MM.1S (cell line): Measurements from ENCODE around the gene RNF224.

ENCODE experiments used
- DNase-seq: peaks from one replicate; pipeline ENCODE4 v3.0.0-alpha.2; 2015
- H2AFZ ChIP-seq: fragments of 300-600 bp; sonication (generic); 2 replicates; pipeline ENCODE4 v1.6.0; 2016; ENCODE audit warnings: antibody characterized with exemption, low read length
- H3F3A ChIP-seq: fragments of 300-600 bp; sonication (generic); 2 replicates; pipeline ENCODE4 v1.6.1; 2016; ENCODE audit warnings: mild to moderate bottlenecking, antibody characterized with exemption, low read length, moderate library complexity, mixed read lengths; ENCODE audit not compliant: insufficient read depth
- H3K27ac ChIP-seq: fragments of 300-600 bp; sonication (generic); 2 replicates; pipeline ENCODE4 v1.5.1; 2016; ENCODE audit warnings: mild to moderate bottlenecking, low read length
- H3K27me3 ChIP-seq: fragments of 300-600 bp; sonication (generic); replicated peaks from 2 replicates; pipeline ENCODE4 v1.6.0; 2016; ENCODE audit warnings: low read length; ENCODE audit not compliant: insufficient read depth
- H3K36me3 ChIP-seq: fragments of 300-600 bp; sonication (generic); replicated peaks from 2 replicates; pipeline ENCODE4 v1.6.1; 2016; ENCODE audit warnings: mild to moderate bottlenecking, low read length, mixed read lengths; ENCODE audit not compliant: insufficient read depth
- H3K4me1 ChIP-seq: fragments of 300-600 bp; sonication (generic); 2 replicates; pipeline ENCODE4 v1.6.1; 2016; ENCODE audit warnings: low read length, mixed read lengths
- H3K4me2 ChIP-seq: fragments of 300-600 bp; sonication (generic); 2 replicates; pipeline ENCODE4 v1.6.0; 2016; ENCODE audit warnings: low read depth, low read length
- H3K4me3 ChIP-seq: fragments of 300-600 bp; sonication (generic); 2 replicates; pipeline ENCODE4 v1.5.1; 2016; ENCODE audit warnings: low read length, mixed read lengths
- H3K79me2 ChIP-seq: fragments of 300-600 bp; sonication (generic); 2 replicates; pipeline ENCODE4 v1.6.1; 2016; ENCODE audit warnings: mixed run types, low read length, mixed read lengths
- H3K9ac ChIP-seq: fragments of 300-600 bp; sonication (generic); 2 replicates; pipeline ENCODE4 v1.6.1; 2016; ENCODE audit warnings: low read length, mixed read lengths
- H3K9me2 ChIP-seq: fragments of 300-600 bp; sonication (generic); replicated peaks from 2 replicates; pipeline ENCODE4 v1.6.1; 2016; ENCODE audit warnings: mild to moderate bottlenecking, low read length, mixed read lengths; ENCODE audit not compliant: insufficient read depth
- H3K9me3 ChIP-seq: fragments of 300-600 bp; sonication (generic); replicated peaks from 2 replicates; pipeline ENCODE4 v1.6.1; 2016; ENCODE audit warnings: mild to moderate bottlenecking, low read length, mixed read lengths; ENCODE audit not compliant: insufficient read depth
- H4K20me1 ChIP-seq: fragments of 300-600 bp; sonication (generic); 2 replicates; pipeline ENCODE4 v1.6.1; 2016; ENCODE audit warnings: mild to moderate bottlenecking, low read length, moderate library complexity, mixed read lengths; ENCODE audit not compliant: insufficient read depth
- EZH2 ChIP-seq: fragments of 300-600 bp; sonication (generic); optimal IDR thresholded peaks from 2 replicates; pipeline ENCODE3; 2017; ENCODE audit warnings: low read depth, mild to moderate bottlenecking, antibody characterized with exemption, low read length, mixed read lengths
- EZH2phosphoT487 ChIP-seq: fragments of 300-600 bp; sonication (generic); IDR thresholded peaks from 2 replicates; pipeline ENCODE4 v1.6.1; 2018; ENCODE audit warnings: antibody characterized with exemption, low read length
- TF ChIP-seq, protein P1 (sequence below): fragments of 300-600 bp; sonication (generic); IDR thresholded peaks from 2 replicates; pipeline ENCODE4 v1.5.1; 2016; ENCODE audit warnings: antibody characterized with exemption, low read length, mixed read lengths

The RNF224 gene

DNA sequence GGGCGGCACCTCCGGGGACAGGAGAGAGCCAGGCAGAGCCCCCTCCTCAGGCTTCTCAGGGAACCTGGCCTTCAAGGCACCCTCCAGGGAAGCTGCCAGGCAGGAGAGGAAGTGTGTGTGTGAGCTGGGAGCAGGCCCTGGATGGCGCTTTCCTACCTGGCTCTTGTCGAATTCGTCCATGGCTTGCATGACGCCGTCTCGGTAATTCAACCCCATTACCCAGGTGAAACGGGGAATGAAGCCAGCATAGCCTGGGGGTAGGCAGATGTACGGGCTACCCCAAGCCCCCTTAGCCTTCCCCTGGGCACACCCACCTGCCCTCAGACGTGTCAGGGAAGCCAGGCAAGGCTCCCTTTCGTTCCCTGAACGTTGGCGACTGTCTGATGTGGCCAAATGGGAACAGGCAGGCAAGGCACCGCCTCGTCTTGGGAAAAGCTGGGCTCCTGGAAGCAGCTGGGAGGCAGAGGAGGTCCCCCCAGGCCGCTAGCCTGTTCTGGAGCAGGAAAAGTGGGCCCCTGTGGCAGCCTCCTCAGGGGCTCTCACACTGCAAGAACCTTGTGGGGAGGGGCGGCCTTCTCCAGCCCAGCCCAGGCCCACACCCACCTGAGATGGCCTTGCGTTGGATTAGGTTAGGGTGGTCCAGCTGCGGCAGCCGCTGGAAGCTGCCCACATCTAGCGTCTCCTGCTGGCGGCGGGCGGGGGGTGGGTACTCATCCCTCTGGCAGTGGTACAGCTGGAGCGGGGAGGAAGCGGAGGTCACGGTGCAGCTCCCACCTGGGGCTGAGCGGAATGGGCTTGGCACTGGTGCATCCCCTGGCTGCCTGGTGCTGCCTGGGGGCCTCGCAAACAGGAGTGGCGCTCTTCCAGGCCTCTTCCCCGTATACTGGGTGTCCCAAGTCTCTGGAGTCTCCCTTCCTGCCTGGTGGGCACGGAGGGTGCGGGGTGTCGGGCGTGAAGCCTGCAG, 17.5 kb downstream of the RNF224 start:
- Histone ChIP-seq H3K4me1 (peaks cover 10% of the 10 kb centered on the region; the same call in 1 of the 2 replicates), H3K9ac (no peak overlapping the region), H3K4me3 (no peak overlapping the region), H3K9me3 (no peaks in the 10 kb centered on the region), H3K79me2 (peaks cover 19% of the 10 kb centered on the region), H3K4me2 (no peak overlapping the region), H3K27ac (no peak overlapping the region), H3K27me3 (no peaks in the 10 kb centered on the region), H3K9me2 (no peaks in the 10 kb centered on the region), H3F3A (peaks cover 27% of the 10 kb centered on the region; the same call in 1 of the 2 replicates), H2AFZ (no peak overlapping the region), H4K20me1 (peaks cover 16% of the 10 kb centered on the region), H3K36me3 (no peaks in the 10 kb centered on the region; the same call in 1 of the 2 replicates)
- DNase-seq, result no peak
- TF ChIP-seq EZH2phosphoT487, result no peak

GRCh38 chr9:137245450-137246421, 18.4 kb downstream of the RNF224 start:
- Histone ChIP-seq H3K4me2 (no peak overlapping the region), H3K79me2 (peaks cover 17% of the 10 kb centered on the region), H3F3A (peaks cover 19% of the 10 kb centered on the region; the same call in 1 of the 2 replicates), H3K27ac (no peak overlapping the region), H4K20me1 (peaks cover 16% of the 10 kb centered on the region), H3K36me3 (no peaks in the 10 kb centered on the region; the same call in 1 of the 2 replicates), H3K27me3 (no peaks in the 10 kb centered on the region), H3K4me3 (no peak overlapping the region), H3K9me2 (no peaks in the 10 kb centered on the region), H3K9ac (no peak overlapping the region), H2AFZ (no peak overlapping the region), H3K9me3 (no peaks in the 10 kb centered on the region), H3K4me1 (peaks cover 10% of the 10 kb centered on the region; the same call in 1 of the 2 replicates)
- DNase-seq, result no peak
- TF ChIP-seq EZH2phosphoT487 (no peak), EZH2 (no peak)
- TF ChIP-seq, protein P1, sequence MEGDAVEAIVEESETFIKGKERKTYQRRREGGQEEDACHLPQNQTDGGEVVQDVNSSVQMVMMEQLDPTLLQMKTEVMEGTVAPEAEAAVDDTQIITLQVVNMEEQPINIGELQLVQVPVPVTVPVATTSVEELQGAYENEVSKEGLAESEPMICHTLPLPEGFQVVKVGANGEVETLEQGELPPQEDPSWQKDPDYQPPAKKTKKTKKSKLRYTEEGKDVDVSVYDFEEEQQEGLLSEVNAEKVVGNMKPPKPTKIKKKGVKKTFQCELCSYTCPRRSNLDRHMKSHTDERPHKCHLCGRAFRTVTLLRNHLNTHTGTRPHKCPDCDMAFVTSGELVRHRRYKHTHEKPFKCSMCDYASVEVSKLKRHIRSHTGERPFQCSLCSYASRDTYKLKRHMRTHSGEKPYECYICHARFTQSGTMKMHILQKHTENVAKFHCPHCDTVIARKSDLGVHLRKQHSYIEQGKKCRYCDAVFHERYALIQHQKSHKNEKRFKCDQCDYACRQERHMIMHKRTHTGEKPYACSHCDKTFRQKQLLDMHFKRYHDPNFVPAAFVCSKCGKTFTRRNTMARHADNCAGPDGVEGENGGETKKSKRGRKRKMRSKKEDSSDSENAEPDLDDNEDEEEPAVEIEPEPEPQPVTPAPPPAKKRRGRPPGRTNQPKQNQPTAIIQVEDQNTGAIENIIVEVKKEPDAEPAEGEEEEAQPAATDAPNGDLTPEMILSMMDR, result no peak

- Histone ChIP-seq H4K20me1 (peaks cover 10% of the 10 kb centered on the region), H3K4me1 (peaks cover 6% of the 10 kb centered on the region; the same call in 1 of the 2 replicates), H3K36me3 (no peaks in the 10 kb centered on the region), H3K4me2 (no peak overlapping the region), H3K4me3 (no peak overlapping the region), H2AFZ (no peak overlapping the region), H3F3A (peaks cover 17% of the 10 kb centered on the region; the same call in 1 of the 2 replicates), H3K9ac (no peak overlapping the region), H3K27me3 (no peaks in the 10 kb centered on the region), H3K79me2 (peaks cover 9% of the 10 kb centered on the region), H3K9me2 (no peaks in the 10 kb centered on the region), H3K9me3 (no peaks in the 10 kb centered on the region), H3K27ac (no peak overlapping the region)
- TF ChIP-seq EZH2phosphoT487 (no peak), EZH2 (no peak)
- TF ChIP-seq, protein P1, result no peak
- DNase-seq, result no peak
Measured at GRCh38 chr9:137247135-137247915, 20.0 kb downstream of the RNF224 start.
